Measurements from ENCODE around the gene TMEM80. TPM values are rescaled to one million over a fixed set of nuclear protein-coding genes. Genes with fewer than 3 reads are reported as not detected.

TMEM80 gene
- total RNA-seq, 2 donors from 2014 or later = 11.3 to 15.6 TPM

Other genes with a start within 250 kb of the TMEM80 start
- gene PTDSS2, start 245.5 kb upstream of the TMEM80 start, total RNA-seq = 10 to 100 TPM; 21.5 to 26.5 TPM
- gene RNH1, start 188.6 kb upstream of the TMEM80 start, total RNA-seq = 100 to 1,000 TPM; 153 to 159 TPM
- gene HRAS, start 160.2 kb upstream of the TMEM80 start, total RNA-seq = 10 to 100 TPM; 47.9 to 56.5 TPM
- gene LRRC56, start 158.3 kb upstream of the TMEM80 start, total RNA-seq = under 1 TPM; 0.47 to 0.68 TPM
- gene LMNTD2, start 135.1 kb upstream of the TMEM80 start, total RNA-seq = 1 to 10 TPM in 1 of 2 donors, under 1 TPM in 1; 0.58 to 1.1 TPM
- gene RASSF7, start 134.8 kb upstream of the TMEM80 start, total RNA-seq = 1 to 10 TPM; 3.2 to 4.4 TPM
- gene PHRF1, start 119.3 kb upstream of the TMEM80 start, total RNA-seq = 10 to 100 TPM; 17.3 to 21.5 TPM
- 10 to 100 TPM; 12.1 to 24.3 TPM for gene IRF7, start 79.9 kb upstream of the TMEM80 start, total RNA-seq
- not detected for gene CDHR5, start 70.9 kb upstream of the TMEM80 start, total RNA-seq
- not detected for gene SCT, start 68.6 kb upstream of the TMEM80 start, total RNA-seq
- under 1 TPM; 0.15 to 0.29 TPM for gene DRD4, start 58.5 kb upstream of the TMEM80 start, total RNA-seq
- gene DEAF1, start 594 bp upstream of the TMEM80 start, total RNA-seq = 10 to 100 TPM; 19.2 to 21.1 TPM
- 1 to 10 TPM; 6.5 to 8.0 TPM for gene EPS8L2, start 10.4 kb downstream of the TMEM80 start, total RNA-seq
- 100 to 1,000 TPM; 107 to 121 TPM for gene TALDO1, start 51.6 kb downstream of the TMEM80 start, total RNA-seq
- 10 to 100 TPM; 29.8 to 43.5 TPM for gene GATD1, start 81.7 kb downstream of the TMEM80 start, total RNA-seq
- under 1 TPM in 1 of 2 donors, not detected in 1; 0.58 TPM for gene CEND1, start 94.3 kb downstream of the TMEM80 start, total RNA-seq
- 10 to 100 TPM in 1 of 2 donors, 1 to 10 TPM in 1; 6.5 to 11.6 TPM for gene SLC25A22, start 102.5 kb downstream of the TMEM80 start, total RNA-seq
- 1 to 10 TPM; 8.5 to 9.1 TPM for gene PIDD1, start 109.4 kb downstream of the TMEM80 start, total RNA-seq
- gene RPLP2, start 114.2 kb downstream of the TMEM80 start, total RNA-seq = 1,000 to 10,000 TPM; 1,371 to 1,375 TPM
- gene PNPLA2, start 123.1 kb downstream of the TMEM80 start, total RNA-seq = 100 to 1,000 TPM; 316 to 372 TPM
- gene CRACR2B, start 132.1 kb downstream of the TMEM80 start, total RNA-seq = 10 to 100 TPM; 18.9 to 27.7 TPM
- 100 to 1,000 TPM; 382 to 489 TPM for gene CD151, start 137.1 kb downstream of the TMEM80 start, total RNA-seq
- 100 to 1,000 TPM; 163 to 202 TPM for gene POLR2L, start 146.7 kb downstream of the TMEM80 start, total RNA-seq
- 10 to 100 TPM; 46.1 to 63.5 TPM for gene TSPAN4, start 147.0 kb downstream of the TMEM80 start, total RNA-seq
- 10 to 100 TPM; 58.7 to 64.6 TPM for gene CHID1, start 215.0 kb downstream of the TMEM80 start, total RNA-seq
- gene AP2A2, start 230.1 kb downstream of the TMEM80 start, total RNA-seq = 10 to 100 TPM; 58.1 to 58.6 TPM

All from left cardiac atrium (tissue), 2 donors.